HS-5 (cell line): ENCODE data around the gene CCDC201.
"Not testable (repeated sequence)": the region's sequence is repeated elsewhere in the genome, so short reads cannot be mapped to it uniquely, and the experiment has no call there.

ENCODE experiments used
- DNase-seq: peaks from one replicate; pipeline ENCODE4 v3.0.0-alpha.2; 2012; ENCODE audit warnings: low read depth

Gene CCDC201

GRCh38 chr7:45874408-45875131 is 1.7 kb upstream of the CCDC201 start:
- DNase-seq = peak; percentile 93

GRCh38 chr7:45873355-45873754 is 473 bp upstream of the CCDC201 start:
- no peak for DNase-seq

- no peak for DNase-seq
Observed at GRCh38 chr7:45872116-45873034, 507 bp downstream of the CCDC201 start.

GRCh38 chr7:45869426-45869825 is 3.5 kb downstream of the CCDC201 start:
- DNase-seq = no peak

- no peak for DNase-seq
Observed at GRCh38 chr7:45867471-45867870, 5.4 kb downstream of the CCDC201 start.

- DNase-seq = no peak
Observed at GRCh38 chr7:45865594-45866410, 7.1 kb downstream of the CCDC201 start.

- no peak for DNase-seq
Observed at GRCh38 chr7:45863715-45864114, 9.2 kb downstream of the CCDC201 start.

GRCh38 chr7:45856888-45857287 is 16.0 kb downstream of the CCDC201 start:
- not testable (repeated sequence) for DNase-seq

- not testable (repeated sequence) for DNase-seq
Observed at GRCh38 chr7:45855680-45856079, 17.2 kb downstream of the CCDC201 start.

- not testable (repeated sequence) for DNase-seq
Observed at GRCh38 chr7:45853491-45853890, 19.4 kb downstream of the CCDC201 start.

GRCh38 chr7:45852984-45853383 is 19.9 kb downstream of the CCDC201 start:
- not testable (repeated sequence) for DNase-seq

- DNase-seq = not testable (repeated sequence)
Observed at GRCh38 chr7:45848734-45849133, 24.1 kb downstream of the CCDC201 start.

GRCh38 chr7:45846536-45846935 is 26.3 kb downstream of the CCDC201 start:
- DNase-seq = not testable (repeated sequence)

GRCh38 chr7:45841926-45842717 is 30.8 kb downstream of the CCDC201 start:
- not testable (repeated sequence) for DNase-seq

GRCh38 chr7:45838852-45839251 is 34.0 kb downstream of the CCDC201 start:
- not testable (repeated sequence) for DNase-seq

GRCh38 chr7:45832433-45833177 is 40.3 kb downstream of the CCDC201 start:
- not testable (repeated sequence) for DNase-seq

- DNase-seq = not testable (repeated sequence)
Observed at GRCh38 chr7:45829846-45830245, 43.0 kb downstream of the CCDC201 start.

GRCh38 chr7:45827731-45828130 is 45.2 kb downstream of the CCDC201 start:
- DNase-seq = not testable (repeated sequence)

- not testable (repeated sequence) for DNase-seq
Observed at GRCh38 chr7:45826550-45826949, 46.3 kb downstream of the CCDC201 start.

- DNase-seq = not testable (repeated sequence)
Observed at GRCh38 chr7:45818763-45819162, 54.1 kb downstream of the CCDC201 start.
